CD4-positive, alpha-beta T cell (primary cell): ENCODE measurements around the gene RPTOR. TPM values are rescaled to one million over a fixed set of nuclear protein-coding genes. Genes with fewer than 3 reads are reported as not detected.

Experiments
- ATAC-seq: fragments of 200-7000 bp; cut with Tn5 transposase; one replicate; pipeline ENCODE4 v1.10.0; 2022; ENCODE audit warnings: mild to moderate bottlenecking; ENCODE audit not compliant: poor library complexity
- CTCF ChIA-PET: fragments of 350-600 bp; sonication (Branson Sonifier 250); formaldehyde crosslinking; loops from one replicate; lab custom pipeline; 2021; ENCODE audit warnings: antibody characterized with exemption, inconsistent platforms; lab: Charles Lee
- POLR2A ChIA-PET: fragments of 350-600 bp; sonication (Branson Sonifier 250); formaldehyde crosslinking; loops from one replicate; lab custom pipeline; 2021; ENCODE audit warnings: antibody characterized with exemption, inconsistent platforms; lab: Charles Lee
- DNase-seq, 14 experiments: peaks; one replicate each; pipeline ENCODE4 v3.0.0-alpha.2; 2013 to 2020; ENCODE audit warnings: mixed read lengths in 2 of 14
- H3K27ac ChIP-seq, 2 donors: one replicate each; pipeline versions ENCODE4 v1.5.1 to v1.7.0; 2013; ENCODE audit warnings: low read length in 2 of 2, low read depth in 1 of 2, mild to moderate bottlenecking in 1 of 2
- H3K27me3 ChIP-seq, 2 experiments: 1 replicate in 1 of 2; 2 replicates in 1 of 2; pipeline versions ENCODE4 v1.6.1 to v1.7.0; 2013; ENCODE audit warnings: low read length in 2 of 2, control low read depth in 1 of 2, mild to moderate bottlenecking in 1 of 2, moderate library complexity in 1 of 2; ENCODE audit not compliant: insufficient read depth in 2 of 2, control insufficient read depth in 1 of 2
- H3K36me3 ChIP-seq: one replicate; pipeline ENCODE4 v1.6.1; 2013; ENCODE audit warnings: low read length, control low read depth; ENCODE audit not compliant: insufficient read depth
- H3K4me1 ChIP-seq: one replicate; pipeline ENCODE4 v1.6.1; 2013; ENCODE audit warnings: low read length, control low read depth; ENCODE audit not compliant: insufficient read depth
- H3K4me3 ChIP-seq: one replicate; pipeline ENCODE4 v1.5.1; 2013; ENCODE audit warnings: mild to moderate bottlenecking, low read length, moderate library complexity
- H3K9me3 ChIP-seq, 2 experiments: 1 replicate in 1 of 2; 2 replicates in 1 of 2; pipeline versions ENCODE4 v1.6.1 to v1.7.0; 2013; ENCODE audit warnings: low read length in 2 of 2, mild to moderate bottlenecking in 2 of 2, control low read depth in 1 of 2, moderate library complexity in 1 of 2; ENCODE audit not compliant: control insufficient read depth in 1 of 2, insufficient read depth in 1 of 2
- H3K27ac Mint-ChIP-seq: one replicate; pipeline ENCODE4 v1.8.0; 2020; ENCODE audit warnings: mixed read lengths
- H3K27me3 Mint-ChIP-seq: one replicate; pipeline ENCODE4 v1.8.0; 2021; ENCODE audit warnings: mixed read lengths
- H3K36me3 Mint-ChIP-seq: one replicate; pipeline ENCODE4 v1.8.0; 2021; ENCODE audit warnings: low read depth, mixed read lengths
- H3K4me1 Mint-ChIP-seq: one replicate; pipeline ENCODE4 v1.8.0; 2021; ENCODE audit warnings: low read depth, mixed read lengths
- H3K4me3 Mint-ChIP-seq: one replicate; pipeline ENCODE4 v1.8.0; 2020; ENCODE audit warnings: mild to moderate bottlenecking, mixed read lengths
- H3K9me3 Mint-ChIP-seq: one replicate; pipeline ENCODE4 v1.8.0; 2020; ENCODE audit warnings: mixed read lengths
- CTCF ChIP-seq: fragments of 200-600 bp; IDR thresholded peaks from one replicate; pipeline ENCODE4 v1.8.0; 2022; ENCODE audit warnings: antibody characterized with exemption, mild to moderate bottlenecking
- intact Hi-C, 2 experiments: fragments of 100-400 bp; cut with DNase I in 1 of 2; cut with micrococcal nuclease in 1 of 2; formaldehyde crosslinking; loops; one replicate each; pipeline versions ENCODE4 v1.15.1 to v1.9.0; 2023 to 2025; cut with DNase I, micrococcal nuclease
- total RNA-seq, 174 experiments: library from RNA in 2 of 174; stranded (reverse) in 2 of 174; gene quantifications; one replicate each; pipeline ENCODE4 v1.2.3 and lab custom pipeline; 2021 to 2026

The RPTOR gene
- total RNA-seq, 2 experiments from 2014 or later = 45.0 to 47.1 TPM

- no peaks in the 10 kb centered on the region for H3K9me3 Mint-ChIP-seq
- H3K27me3 Mint-ChIP-seq = no peaks in the 10 kb centered on the region
- no peak overlapping the region for H3K27ac Mint-ChIP-seq
- Histone ChIP-seq H3K36me3 (peaks cover 60% of the 10 kb centered on the region), H3K4me1 (peaks cover 3% of the 10 kb centered on the region), H3K4me3 (no peak overlapping the region), H3K9me3 (no peaks in the 10 kb centered on the region), H3K27me3 (no peaks in the 10 kb centered on the region), H3K27ac (no peak overlapping the region)
- ATAC-seq (no peak), DNase-seq (no peak)
- H3K4me3 Mint-ChIP-seq = no peak overlapping the region
- ChIA-PET POLR2A (no interaction called here), CTCF (no interaction called here)
- H3K36me3 Mint-ChIP-seq = peaks cover 40% of the 10 kb centered on the region
- intact Hi-C loops = loop anchor here in 1 of 2 experiments (2.0 kb wide), 1 partner anchor 14 kb away; no protein-coding TSS in a partner anchor
- H3K4me1 Mint-ChIP-seq = peaks cover 2% of the 10 kb centered on the region
- no peak for TF ChIP-seq CTCF
These were observed 338.5 kb downstream of the RPTOR start for GRCh38 chr17:80882926-80883685.

GRCh38 chr17:80883831-80884735, 339.4 kb downstream of the RPTOR start:
- H3K4me1 Mint-ChIP-seq = peaks cover 4% of the 10 kb centered on the region
- CTCF ChIA-PET = no interaction called here
- Histone ChIP-seq H3K36me3 (peaks cover 68% of the 10 kb centered on the region), H3K9me3 (no peaks in the 10 kb centered on the region), H3K4me1 (peaks cover 7% of the 10 kb centered on the region), H3K27me3 (no peaks in the 10 kb centered on the region), H3K4me3 (no peak overlapping the region), H3K27ac (no peak overlapping the region)
- TF ChIP-seq CTCF = no peak
- intact Hi-C loops = loop anchor here in 1 of 2 experiments (2.0 kb wide), 1 partner anchor 15 kb away; no protein-coding TSS in a partner anchor
- no peak overlapping the region for H3K27ac Mint-ChIP-seq
- ATAC-seq (no peak), DNase-seq (no peak)
- POLR2A ChIA-PET = no interaction called here
- H3K36me3 Mint-ChIP-seq = peaks cover 44% of the 10 kb centered on the region
- H3K27me3 Mint-ChIP-seq = no peaks in the 10 kb centered on the region
- H3K9me3 Mint-ChIP-seq = no peaks in the 10 kb centered on the region
- H3K4me3 Mint-ChIP-seq = no peak overlapping the region

GRCh38 chr17:80884811-80885210, 340.2 kb downstream of the RPTOR start:
- no peak for DNase-seq

More at GRCh38 chr17:80884811-80885210, 340.2 kb downstream of the RPTOR start:
- no peak for ATAC-seq
- Histone ChIP-seq H3K27ac (no peak overlapping the region), H3K36me3 (peaks cover 69% of the 10 kb centered on the region), H3K9me3 (no peaks in the 10 kb centered on the region), H3K4me1 (peaks cover 15% of the 10 kb centered on the region), H3K27me3 (no peaks in the 10 kb centered on the region), H3K4me3 (no peak overlapping the region)
- H3K4me3 Mint-ChIP-seq = no peak overlapping the region
- H3K36me3 Mint-ChIP-seq = peaks cover 44% of the 10 kb centered on the region
- no peak for TF ChIP-seq CTCF
- CTCF ChIA-PET = no interaction called here
- no peak overlapping the region for H3K27ac Mint-ChIP-seq
- no peaks in the 10 kb centered on the region for H3K9me3 Mint-ChIP-seq
- H3K4me1 Mint-ChIP-seq = peaks cover 4% of the 10 kb centered on the region
- POLR2A ChIA-PET = no interaction called here
- intact Hi-C loops = no loop called here
- H3K27me3 Mint-ChIP-seq = no peaks in the 10 kb centered on the region
